ENCODE measurements around the gene SLC9A3. TPM values are rescaled to one million over a fixed set of nuclear protein-coding genes. Genes with fewer than 3 reads are reported as not detected.

SLC9A3 gene
- total and polyA plus RNA-seq, 2 of the 13 experiments (the other 11 are each of a cell fraction or from before 2014, with no cell fraction given), result 1.5 to 1.8 TPM

DNA sequence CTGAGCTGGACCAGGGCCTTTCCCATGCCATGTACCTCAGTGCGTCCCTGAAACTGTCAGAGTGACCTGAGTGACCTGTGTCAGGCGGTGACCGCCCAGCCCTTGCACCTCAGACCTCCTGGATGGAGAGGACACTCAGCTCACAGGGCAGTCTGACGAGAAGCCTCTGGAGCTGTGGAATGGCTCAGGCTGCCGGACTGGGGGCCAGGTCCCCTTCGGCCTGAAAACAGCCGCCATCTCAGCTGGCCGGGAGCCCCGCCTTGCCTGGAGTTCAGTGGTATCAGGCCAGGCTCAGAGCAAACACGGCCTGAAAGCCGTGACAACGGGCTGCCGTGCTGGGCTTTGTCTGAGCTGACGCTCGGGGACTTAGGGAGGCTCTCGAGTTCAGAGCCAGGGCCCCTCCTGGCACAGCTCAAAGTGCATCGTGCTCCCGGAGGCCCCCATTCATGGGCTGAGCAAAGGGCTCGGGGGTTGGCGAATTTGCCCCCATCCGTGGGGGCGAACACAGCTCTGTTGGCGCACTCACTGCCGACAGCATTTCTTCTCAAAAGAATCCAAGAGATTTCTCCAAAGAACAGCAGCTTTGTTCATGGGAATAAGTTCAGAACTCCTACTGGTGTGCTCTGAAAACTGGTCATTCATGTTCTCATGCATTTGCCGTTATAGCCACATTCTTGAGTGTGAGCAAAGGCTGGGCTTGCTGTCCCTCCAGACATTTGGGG, 8.4 kb upstream of the SLC9A3 start (continued):
- TF ChIP-seq, protein P1, sequence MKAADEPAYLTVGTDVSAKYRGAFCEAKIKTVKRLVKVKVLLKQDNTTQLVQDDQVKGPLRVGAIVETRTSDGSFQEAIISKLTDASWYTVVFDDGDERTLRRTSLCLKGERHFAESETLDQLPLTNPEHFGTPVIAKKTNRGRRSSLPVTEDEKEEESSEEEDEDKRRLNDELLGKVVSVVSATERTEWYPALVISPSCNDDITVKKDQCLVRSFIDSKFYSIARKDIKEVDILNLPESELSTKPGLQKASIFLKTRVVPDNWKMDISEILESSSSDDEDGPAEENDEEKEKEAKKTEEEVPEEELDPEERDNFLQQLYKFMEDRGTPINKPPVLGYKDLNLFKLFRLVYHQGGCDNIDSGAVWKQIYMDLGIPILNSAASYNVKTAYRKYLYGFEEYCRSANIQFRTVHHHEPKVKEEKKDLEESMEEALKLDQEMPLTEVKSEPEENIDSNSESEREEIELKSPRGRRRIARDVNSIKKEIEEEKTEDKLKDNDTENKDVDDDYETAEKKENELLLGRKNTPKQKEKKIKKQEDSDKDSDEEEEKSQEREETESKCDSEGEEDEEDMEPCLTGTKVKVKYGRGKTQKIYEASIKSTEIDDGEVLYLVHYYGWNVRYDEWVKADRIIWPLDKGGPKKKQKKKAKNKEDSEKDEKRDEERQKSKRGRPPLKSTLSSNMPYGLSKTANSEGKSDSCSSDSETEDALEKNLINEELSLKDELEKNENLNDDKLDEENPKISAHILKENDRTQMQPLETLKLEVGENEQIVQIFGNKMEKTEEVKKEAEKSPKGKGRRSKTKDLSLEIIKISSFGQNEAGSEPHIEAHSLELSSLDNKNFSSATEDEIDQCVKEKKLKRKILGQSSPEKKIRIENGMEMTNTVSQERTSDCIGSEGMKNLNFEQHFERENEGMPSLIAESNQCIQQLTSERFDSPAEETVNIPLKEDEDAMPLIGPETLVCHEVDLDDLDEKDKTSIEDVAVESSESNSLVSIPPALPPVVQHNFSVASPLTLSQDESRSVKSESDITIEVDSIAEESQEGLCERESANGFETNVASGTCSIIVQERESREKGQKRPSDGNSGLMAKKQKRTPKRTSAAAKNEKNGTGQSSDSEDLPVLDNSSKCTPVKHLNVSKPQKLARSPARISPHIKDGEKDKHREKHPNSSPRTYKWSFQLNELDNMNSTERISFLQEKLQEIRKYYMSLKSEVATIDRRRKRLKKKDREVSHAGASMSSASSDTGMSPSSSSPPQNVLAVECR (CRISPR knock-in tag; IDR thresholded peaks at IDR 0.05; ENCODE audit: borderline replicate concordance), result peak; percentile 63; the same call in 1 of the 2 replicates
- TF ChIP-seq YEATS2 (CRISPR knock-in tag; IDR thresholded peaks at IDR 0.05; ENCODE audit: borderline replicate concordance), result no peak
- 0 out of 2 replicates have a peak, but pooled peaks have one; percentile 10 for TF ChIP-seq ELF1 (CRISPR knock-in tag; IDR thresholded peaks at IDR 0.05)
- TF ChIP-seq, protein P2, sequence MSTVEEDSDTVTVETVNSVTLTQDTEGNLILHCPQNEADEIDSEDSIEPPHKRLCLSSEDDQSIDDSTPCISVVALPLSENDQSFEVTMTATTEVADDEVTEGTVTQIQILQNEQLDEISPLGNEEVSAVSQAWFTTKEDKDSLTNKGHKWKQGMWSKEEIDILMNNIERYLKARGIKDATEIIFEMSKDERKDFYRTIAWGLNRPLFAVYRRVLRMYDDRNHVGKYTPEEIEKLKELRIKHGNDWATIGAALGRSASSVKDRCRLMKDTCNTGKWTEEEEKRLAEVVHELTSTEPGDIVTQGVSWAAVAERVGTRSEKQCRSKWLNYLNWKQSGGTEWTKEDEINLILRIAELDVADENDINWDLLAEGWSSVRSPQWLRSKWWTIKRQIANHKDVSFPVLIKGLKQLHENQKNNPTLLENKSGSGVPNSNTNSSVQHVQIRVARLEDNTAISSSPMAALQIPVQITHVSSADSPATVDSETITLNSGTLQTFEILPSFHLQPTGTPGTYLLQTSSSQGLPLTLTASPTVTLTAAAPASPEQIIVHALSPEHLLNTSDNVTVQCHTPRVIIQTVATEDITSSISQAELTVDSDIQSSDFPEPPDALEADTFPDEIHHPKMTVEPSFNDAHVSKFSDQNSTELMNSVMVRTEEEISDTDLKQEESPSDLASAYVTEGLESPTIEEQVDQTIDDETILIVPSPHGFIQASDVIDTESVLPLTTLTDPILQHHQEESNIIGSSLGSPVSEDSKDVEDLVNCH (CRISPR knock-in tag; IDR thresholded peaks at IDR 0.05), result no peak
- TF ChIP-seq AGO2 (optimal IDR thresholded peaks at IDR 0.05; ENCODE audit: low read depth, low read length), result no peak
- no peak for TF ChIP-seq NPAS2 (CRISPR knock-in tag; IDR thresholded peaks at IDR 0.05; ENCODE audit: borderline replicate concordance)
- TF ChIP-seq ZKSCAN5 (CRISPR knock-in tag; IDR thresholded peaks at IDR 0.05), result no peak
- TF ChIP-seq NFKBIZ (CRISPR knock-in tag; IDR thresholded peaks at IDR 0.05), result no peak
- TF ChIP-seq, protein P3, sequence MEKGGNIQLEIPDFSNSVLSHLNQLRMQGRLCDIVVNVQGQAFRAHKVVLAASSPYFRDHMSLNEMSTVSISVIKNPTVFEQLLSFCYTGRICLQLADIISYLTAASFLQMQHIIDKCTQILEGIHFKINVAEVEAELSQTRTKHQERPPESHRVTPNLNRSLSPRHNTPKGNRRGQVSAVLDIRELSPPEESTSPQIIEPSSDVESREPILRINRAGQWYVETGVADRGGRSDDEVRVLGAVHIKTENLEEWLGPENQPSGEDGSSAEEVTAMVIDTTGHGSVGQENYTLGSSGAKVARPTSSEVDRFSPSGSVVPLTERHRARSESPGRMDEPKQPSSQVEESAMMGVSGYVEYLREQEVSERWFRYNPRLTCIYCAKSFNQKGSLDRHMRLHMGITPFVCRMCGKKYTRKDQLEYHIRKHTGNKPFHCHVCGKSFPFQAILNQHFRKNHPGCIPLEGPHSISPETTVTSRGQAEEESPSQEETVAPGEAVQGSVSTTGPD (CRISPR knock-in tag; IDR thresholded peaks at IDR 0.05), result no peak
- TF ChIP-seq, protein P4, sequence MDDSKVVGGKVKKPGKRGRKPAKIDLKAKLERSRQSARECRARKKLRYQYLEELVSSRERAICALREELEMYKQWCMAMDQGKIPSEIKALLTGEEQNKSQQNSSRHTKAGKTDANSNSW (CRISPR knock-in tag; IDR thresholded peaks at IDR 0.05; ENCODE audit: borderline replicate concordance), result no peak
- TF ChIP-seq, protein P5, sequence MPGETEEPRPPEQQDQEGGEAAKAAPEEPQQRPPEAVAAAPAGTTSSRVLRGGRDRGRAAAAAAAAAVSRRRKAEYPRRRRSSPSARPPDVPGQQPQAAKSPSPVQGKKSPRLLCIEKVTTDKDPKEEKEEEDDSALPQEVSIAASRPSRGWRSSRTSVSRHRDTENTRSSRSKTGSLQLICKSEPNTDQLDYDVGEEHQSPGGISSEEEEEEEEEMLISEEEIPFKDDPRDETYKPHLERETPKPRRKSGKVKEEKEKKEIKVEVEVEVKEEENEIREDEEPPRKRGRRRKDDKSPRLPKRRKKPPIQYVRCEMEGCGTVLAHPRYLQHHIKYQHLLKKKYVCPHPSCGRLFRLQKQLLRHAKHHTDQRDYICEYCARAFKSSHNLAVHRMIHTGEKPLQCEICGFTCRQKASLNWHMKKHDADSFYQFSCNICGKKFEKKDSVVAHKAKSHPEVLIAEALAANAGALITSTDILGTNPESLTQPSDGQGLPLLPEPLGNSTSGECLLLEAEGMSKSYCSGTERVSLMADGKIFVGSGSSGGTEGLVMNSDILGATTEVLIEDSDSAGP (CRISPR knock-in tag; IDR thresholded peaks at IDR 0.05; ENCODE audit: borderline replicate concordance), result peak; percentile 55; the same call in 1 of the 2 replicates
- TF ChIP-seq HMG20A (CRISPR knock-in tag; IDR thresholded peaks at IDR 0.05; ENCODE audit: borderline replicate concordance), result no peak

All from HepG2 (cell line).